Stimulated activated CD8-positive, alpha-beta memory T cell treated with anti-CD3 and anti-CD28 coated beads, Interleukin-7, amount 100 ng/mL, for 1 hour (primary cell): ENCODE data around the gene ACVR2B.

Experiments used
- DNase-seq, 2 donors: peaks; one replicate each; pipeline ENCODE4 v3.0.0-alpha.2; 2020; ENCODE audit warnings: low read depth in 2 of 2

The ACVR2B gene

DNA sequence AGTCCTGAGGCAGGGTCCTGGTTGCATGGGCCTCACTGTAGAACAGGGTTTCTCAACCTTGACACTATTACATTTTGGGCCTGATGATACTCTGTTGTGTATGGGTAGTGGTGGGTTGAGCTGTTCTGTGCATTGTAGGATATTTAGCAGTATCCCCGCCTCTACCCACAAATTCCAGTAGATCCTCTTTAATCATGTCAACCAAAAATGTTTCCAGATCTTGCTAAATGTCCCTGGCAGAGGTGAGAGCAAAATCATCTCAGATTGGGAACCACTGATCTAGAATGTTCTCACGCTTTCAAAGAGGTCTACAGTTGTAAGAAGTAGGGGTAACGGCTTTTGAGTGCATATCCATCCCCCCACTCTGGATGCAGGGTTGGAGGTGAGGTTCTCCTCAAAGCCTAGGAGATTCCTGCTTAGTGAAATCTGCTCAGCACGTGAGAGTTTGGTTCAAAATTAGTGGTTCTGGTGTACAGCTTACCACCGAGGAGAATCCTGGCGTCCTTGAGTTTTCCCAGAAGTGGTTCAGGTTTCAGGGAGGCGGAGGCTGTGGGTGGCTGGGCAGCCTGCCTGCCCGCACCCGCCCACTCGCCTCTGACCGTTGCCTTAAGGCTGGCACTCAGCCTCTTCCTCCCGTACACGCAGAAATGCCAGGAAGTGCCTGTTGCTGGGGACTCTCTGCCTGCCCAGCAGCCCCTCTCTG is 5.3 kb downstream of the ACVR2B start:
- no peak for DNase-seq

DNA sequence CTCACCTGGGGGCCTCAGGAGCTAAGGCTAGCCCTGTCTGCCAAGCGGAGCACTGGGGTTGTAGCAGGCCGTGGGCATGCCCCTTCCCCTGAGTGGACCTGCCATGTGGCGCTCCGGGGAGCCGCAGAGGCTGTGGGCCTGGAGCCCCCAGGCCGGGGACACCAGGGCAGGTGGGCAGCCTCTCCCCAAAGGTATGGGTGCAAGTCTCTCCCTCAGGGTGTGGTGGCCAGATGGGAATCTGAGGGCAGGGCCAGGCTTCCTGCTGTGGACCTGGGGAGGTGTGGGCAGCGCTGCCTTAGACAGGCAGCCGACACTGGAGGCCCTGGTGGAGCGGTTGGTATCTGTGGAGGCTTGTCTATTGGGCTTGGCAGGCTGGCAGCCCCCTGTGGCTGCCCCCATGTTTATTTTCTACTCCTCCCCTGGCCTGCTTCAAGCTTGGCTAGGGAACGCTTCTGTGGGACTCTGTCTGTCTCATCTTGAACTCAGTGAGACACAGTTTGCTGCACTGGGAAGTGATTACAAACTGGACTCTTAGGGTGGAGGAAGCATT is 5.9 kb downstream of the ACVR2B start:
- DNase-seq = no peak

GRCh38 chr3:38460377-38461270 is 6.9 kb downstream of the ACVR2B start:
- DNase-seq = no peak

GRCh38 chr3:38465588-38466154 is 12.0 kb downstream of the ACVR2B start:
- no peak for DNase-seq

GRCh38 chr3:38468765-38469164 is 15.1 kb downstream of the ACVR2B start:
- no peak for DNase-seq

DNA sequence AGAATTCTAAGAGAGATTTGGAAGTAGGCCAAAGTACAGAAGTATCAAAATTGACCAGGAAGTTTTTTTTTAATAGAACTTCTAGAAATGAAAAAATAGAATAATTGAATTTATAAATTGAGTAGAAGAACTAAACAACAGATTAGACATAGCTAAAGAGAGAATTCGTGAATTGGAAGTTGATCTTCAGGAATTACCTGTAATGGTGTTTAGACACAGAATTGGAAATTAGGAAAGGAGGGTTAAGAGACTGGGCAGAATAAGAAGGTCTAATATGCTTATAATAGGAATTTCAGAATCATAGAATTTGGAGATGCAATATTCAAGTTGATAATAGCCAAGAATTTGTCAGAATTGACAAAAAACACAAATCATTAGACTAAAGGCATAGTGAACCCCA is 16.2 kb downstream of the ACVR2B start:
- DNase-seq = no peak

GRCh38 chr3:38471260-38471857 is 17.7 kb downstream of the ACVR2B start:
- no peak for DNase-seq

DNA sequence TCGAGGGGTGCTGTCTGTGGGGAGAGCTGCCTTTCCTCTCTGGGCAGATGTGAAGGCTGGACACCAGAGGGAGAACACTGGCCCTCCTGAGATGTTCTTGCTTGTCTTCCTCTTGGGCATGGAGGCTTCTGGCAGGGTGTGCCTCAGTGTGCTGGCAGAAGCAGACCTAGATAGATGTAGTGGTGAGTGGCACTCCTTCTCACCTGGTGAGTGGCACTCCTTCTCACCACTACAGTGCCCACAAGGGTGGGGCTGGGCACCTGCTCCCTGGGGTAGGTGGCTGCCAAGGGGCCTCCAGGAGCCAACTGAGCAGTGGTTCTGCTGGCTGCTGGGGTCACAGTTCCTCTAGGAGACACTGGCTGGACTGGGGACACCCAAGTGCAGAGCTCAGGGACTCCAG is 18.7 kb downstream of the ACVR2B start:
- DNase-seq = no peak

DNA sequence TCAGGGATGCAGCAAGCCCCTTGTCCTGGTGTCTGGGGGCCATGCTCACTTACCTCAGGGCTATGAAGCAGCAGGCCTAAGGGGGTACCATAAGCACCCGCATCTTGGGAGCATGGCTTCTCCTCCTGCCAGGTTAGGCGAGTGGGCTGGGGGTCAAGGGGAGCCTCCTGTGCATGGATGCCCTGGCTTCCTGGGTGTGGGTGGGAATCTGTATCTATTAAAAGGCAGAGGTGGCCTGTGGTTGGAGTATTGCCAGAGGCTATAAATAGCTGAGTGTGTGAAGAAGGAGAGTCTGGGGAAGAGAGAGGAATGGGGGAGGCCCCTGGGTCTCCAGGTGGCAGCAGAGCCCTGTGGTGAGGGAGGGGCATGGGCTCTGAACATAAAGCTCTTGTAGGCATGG is 19.5 kb downstream of the ACVR2B start:
- DNase-seq = no peak

GRCh38 chr3:38474928-38475605 is 21.4 kb downstream of the ACVR2B start:
- no peak for DNase-seq

GRCh38 chr3:38475716-38476115 is 22.0 kb downstream of the ACVR2B start:
- no peak for DNase-seq

DNA sequence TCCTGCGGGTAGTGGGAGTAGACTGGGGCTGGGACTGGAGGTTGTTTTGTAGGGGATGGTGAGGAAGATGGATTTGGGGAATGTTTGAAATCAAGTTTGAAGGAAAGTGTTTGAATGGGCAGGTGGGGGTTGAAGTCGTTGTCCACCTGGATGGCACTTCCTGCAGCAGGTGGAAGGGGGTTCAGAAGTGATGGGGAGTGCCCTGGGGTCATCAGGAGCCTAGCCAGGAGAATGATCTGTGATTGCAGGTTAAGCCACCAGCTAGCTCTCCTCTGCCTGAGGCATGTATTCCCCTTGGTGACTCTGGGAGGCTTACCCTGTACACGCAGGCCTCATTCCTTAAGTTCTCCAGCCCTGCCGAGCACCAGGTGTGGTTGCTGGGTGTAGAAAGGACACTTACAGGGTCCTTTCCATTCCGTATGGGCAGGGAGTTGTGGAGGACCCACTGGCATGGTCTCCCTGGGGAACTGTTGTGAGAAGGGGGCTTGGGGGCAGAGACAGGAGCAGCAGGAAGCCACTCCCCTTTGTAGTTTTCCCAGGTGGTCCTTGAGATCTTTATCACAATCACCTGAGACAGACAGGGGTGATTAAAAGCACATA is 22.6 kb downstream of the ACVR2B start:
- DNase-seq = no peak

DNA sequence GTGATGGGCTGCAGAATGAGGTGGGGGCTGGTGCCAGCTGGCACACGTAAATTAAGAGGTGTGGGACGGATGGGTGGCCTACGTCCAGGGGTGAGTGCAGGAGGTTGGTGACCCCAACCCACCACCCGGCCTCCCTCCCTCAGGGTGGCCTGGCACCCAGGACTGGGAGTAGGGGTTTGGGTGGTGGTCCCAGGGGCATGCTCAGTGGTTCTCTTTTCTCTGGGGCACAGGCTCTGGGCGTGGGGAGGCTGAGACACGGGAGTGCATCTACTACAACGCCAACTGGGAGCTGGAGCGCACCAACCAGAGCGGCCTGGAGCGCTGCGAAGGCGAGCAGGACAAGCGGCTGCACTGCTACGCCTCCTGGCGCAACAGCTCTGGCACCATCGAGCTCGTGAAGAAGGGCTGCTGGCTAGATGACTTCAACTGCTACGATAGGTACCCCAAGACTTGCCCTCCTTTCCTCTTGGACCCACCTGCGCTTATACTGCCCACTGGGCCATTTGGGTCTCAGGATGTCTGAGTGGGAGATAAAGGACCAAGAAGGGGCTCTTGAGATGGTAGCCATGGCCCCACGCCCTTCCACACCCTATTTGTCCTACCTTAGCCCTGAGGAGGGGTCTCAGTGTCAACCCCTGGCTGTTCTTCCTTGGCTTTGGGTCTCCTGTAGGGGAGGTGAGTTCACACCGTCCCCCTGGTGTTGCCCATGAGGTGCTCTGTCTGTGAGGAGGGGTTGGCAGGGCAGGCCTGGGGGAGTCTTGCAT is 23.5 kb downstream of the ACVR2B start:
- no peak for DNase-seq

DNA sequence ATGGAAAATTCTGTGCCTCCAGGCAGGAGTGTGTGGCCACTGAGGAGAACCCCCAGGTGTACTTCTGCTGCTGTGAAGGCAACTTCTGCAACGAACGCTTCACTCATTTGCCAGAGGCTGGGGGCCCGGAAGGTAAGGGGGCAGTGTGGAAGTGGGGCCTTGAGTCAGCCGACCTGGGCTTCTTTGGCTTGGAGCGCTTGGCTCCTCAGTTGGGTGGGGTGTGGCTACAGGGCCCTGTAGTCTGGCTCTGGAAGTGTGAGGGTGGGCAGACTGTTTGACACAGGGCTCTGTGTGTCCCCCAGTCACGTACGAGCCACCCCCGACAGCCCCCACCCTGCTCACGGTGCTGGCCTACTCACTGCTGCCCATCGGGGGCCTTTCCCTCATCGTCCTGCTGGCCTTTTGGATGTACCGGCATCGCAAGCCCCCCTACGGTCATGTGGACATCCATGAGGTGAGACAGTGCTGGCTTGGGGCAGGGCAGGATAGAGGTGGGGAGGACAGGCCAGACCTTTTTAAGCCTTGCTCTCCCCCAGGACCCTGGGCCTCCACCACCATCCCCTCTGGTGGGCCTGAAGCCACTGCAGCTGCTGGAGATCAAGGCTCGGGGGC is 24.3 kb downstream of the ACVR2B start:
- no peak for DNase-seq

DNA sequence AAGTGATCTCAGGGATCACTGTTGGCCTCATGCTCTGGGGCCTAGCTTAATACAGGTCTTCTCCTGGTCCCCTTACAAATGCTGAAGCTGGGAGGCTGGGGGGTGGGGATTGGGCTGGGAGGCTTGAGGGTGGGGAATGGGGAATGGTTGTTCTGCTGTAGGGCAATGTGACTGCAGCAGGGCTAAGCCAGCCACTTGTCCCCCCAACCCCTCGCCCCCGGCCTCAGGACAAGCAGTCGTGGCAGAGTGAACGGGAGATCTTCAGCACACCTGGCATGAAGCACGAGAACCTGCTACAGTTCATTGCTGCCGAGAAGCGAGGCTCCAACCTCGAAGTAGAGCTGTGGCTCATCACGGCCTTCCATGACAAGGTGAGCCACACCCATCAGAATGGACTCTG is 25.2 kb downstream of the ACVR2B start:
- no peak for DNase-seq

GRCh38 chr3:38479431-38480092 is 25.9 kb downstream of the ACVR2B start:
- peak in 1 of 2 donors; percentile 10 for DNase-seq

DNA sequence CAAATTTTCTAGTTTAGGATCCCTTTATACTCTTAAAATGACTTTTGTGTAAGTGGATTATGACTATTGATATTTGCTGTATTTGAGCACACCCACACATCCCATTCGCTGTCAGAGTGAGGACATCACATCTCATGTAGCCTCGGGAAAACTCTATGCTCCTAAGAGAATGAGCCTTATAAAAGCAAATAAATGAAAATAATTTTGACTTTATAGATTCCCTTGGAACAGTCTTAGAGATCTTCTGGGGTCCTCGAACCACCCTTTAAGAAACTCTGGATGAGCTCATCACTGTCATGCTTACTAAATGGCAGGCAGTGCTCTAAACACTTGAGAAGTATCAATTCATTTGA is 26.4 kb downstream of the ACVR2B start:
- no peak for DNase-seq

GRCh38 chr3:38480930-38481329 is 27.2 kb downstream of the ACVR2B start:
- no peak for DNase-seq

DNA sequence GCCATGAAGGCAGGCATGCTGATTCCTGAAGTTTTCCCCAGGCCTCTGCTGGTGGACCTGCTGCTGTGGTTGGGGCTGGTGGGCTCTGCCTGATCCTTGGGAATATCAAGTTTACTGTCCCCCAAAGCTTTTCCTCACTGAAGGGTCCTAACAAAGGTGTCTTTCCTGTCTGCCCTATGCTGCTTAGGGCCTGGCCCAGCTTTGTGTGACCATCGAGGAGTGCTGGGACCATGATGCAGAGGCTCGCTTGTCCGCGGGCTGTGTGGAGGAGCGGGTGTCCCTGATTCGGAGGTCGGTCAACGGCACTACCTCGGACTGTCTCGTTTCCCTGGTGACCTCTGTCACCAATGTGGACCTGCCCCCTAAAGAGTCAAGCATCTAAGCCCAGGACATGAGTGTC is 29.3 kb downstream of the ACVR2B start:
- DNase-seq = no peak

DNA sequence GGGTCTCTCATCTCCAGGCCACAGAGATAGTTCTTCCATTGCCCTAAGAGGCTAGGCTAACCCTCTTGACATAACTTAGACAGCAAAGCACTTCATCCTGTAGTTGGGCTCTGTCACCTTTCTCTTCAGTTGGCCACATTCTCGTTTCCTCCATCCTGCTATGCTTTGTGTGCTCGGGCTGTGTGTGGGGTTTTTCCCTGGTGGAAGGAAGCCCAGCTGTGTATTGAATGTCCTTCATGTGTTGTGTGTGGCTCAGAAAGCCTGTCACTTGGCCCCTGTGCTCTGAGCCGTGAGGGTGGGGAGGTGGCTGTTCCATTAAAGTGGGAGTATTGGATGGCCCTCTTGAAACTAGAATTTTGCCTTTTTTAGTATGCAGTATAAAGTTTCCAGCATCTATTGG is 33.6 kb downstream of the ACVR2B start:
- DNase-seq = no peak
